GM21367 (cell line): Measurements from ENCODE around the gene PHYKPL.
"Not testable (repeated sequence)": the region's sequence is repeated elsewhere in the genome, so short reads cannot be mapped to it uniquely, and the experiment has no call there.

ENCODE experiments used
- ATAC-seq: cut with Tn5 transposase; IDR thresholded peaks from one replicate; pipeline ENCODE4 v1.9.1; 2021; ENCODE audit not compliant: unreplicated experiment

PHYKPL gene

GRCh38 chr5:178240341-178240741 is 7.7 kb upstream of the PHYKPL start:
- no peak for ATAC-seq

DNA sequence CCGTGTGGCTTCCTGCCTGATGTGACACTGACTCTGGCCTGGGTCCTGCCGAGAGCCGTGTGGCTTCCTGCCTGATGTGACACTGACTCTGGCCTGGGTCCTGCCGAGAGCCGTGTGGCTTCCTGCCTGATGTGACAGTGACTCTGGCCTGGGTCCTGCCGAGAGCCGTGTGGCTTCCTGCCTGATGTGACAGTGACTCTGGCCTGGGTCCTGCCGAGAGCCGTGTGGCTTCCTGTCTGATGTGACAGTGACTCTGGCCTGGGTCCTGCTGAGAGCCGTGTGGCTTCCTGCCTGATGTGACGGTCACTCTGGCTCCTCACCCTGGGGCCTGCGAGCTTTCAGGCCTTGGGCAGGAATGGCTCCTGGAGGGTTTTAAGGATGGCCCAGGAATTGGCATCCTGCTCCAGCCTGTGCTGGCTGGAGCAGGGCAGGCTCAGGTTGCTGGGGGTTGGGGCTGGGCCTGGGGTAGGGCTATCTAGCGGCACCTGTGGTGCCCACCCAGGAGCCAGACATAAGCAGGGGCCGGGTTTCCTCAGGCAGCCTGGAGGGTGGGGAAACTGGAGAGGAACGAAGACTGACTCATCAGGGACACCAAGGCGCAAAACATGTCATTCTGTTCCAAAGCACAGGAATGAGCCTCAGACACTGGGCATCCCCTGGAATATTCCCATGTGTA is 7.2 kb upstream of the PHYKPL start:
- ATAC-seq, result not testable (repeated sequence)

DNA sequence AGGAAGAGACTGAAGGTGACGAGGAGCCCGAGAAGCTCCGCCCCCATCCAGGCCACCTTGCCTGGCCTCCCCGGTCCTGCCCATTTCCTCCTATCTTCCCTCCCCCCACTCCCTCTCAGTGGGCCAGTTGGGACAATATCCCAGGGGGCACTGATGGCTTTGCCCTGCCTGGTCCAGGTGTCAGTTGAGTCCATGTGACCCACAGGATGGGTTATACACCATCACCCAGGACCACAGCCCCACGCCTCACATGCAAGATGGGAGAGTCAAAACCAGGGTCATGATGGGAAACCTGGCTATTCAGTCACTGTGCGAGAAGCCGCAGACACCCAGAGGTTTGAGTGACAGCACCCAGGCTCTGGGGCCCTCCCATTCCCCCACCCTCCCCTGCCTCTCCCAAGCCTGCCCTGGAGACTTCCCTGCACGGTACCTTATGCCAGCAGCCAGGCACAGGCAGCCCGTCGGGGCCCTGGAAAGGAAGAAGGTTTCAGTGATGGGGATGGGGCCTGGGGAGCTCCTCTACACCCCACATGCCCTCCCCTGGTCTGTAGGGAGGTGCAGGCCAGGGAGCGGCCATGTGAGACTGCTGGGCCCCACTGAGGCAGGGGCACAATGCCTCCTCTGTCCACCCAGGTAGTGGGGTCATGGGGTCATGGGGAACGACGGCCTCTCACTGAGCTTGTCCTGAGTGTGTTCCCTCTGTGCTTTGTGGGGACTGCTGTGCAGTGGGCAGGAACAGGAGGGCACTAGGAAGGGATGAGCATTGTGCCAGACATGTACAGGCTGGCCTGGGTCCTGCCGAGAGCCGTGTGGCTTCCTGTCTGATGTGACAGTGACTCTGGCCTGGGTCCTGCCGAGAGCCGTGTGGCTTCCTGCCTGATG is 6.3 kb upstream of the PHYKPL start:
- no peak for ATAC-seq

DNA sequence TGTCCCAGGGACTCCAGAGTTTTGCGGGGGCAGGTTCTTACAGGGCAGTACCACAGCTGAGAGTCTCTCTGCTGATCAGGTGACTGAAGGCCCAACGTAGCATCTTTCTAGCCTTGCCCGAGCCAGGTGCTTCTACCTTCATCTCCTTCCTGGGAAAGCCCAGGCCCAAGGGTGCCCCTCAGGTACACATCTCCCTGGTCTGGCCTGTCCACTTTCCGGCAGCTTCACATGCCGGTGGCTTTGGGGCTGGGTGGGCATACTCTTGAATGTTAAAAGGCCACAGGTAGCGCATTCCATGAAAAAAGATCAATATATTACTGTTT is 5.7 kb upstream of the PHYKPL start:
- ATAC-seq, result no peak

GRCh38 chr5:178237431-178238312 is 5.1 kb upstream of the PHYKPL start:
- ATAC-seq, result no peak

- ATAC-seq, result no peak
Measured at GRCh38 chr5:178236679-178237078, 4.1 kb upstream of the PHYKPL start.

DNA sequence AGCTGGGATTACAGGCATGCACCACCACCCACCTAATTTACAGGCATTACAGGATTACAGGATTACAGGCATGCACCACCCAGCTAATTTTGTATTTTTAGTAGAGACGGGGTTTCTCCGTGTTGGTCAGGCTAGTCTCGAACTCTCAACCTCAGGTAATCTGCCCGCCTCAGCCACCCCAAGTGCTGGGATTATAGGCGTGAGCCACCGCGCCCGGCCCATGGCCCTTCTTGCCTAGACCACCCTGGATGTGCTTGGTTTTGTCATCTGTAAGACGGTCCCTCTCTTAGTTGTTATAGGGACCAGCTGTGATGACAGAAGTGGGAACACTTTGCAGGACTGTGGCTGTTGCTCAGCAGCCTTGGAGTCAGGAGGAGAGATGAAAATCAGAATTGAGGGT is 3.5 kb upstream of the PHYKPL start:
- ATAC-seq, result no peak

GRCh38 chr5:178235588-178235974 is 3.0 kb upstream of the PHYKPL start:
- no peak for ATAC-seq

- no peak for ATAC-seq
Measured at GRCh38 chr5:178234750-178235587, 2.4 kb upstream of the PHYKPL start.

DNA sequence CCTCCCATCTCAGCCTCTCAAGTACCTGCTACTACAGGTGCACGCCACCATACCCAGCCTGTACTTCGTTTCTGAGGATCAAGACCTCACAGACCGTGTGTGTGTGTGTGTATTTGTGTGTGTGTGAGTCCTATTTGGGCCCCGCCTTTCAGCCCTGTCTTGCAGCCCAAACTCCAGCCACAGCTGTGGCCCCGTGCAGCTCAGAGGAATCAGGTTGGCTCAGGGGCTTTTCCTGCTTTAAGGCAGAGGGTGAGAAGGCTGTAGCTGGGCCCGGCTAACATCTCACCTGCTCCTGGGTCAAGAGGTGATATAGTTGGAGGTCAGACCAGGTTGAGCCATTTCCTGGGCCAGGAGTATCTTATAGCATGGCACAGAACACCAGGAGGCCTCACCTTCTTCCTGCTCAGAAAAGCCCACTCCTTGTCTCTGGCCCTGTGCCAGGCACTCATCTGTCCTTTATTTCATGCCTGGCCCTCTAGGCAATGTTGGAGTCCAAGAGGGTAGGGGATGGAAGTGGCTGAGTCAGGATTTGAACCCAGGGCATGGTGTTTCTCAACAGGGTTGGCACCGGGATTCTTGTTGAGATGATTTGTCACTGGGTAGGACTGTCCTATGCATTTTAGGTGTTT is 1.6 kb upstream of the PHYKPL start:
- ATAC-seq, result no peak

DNA sequence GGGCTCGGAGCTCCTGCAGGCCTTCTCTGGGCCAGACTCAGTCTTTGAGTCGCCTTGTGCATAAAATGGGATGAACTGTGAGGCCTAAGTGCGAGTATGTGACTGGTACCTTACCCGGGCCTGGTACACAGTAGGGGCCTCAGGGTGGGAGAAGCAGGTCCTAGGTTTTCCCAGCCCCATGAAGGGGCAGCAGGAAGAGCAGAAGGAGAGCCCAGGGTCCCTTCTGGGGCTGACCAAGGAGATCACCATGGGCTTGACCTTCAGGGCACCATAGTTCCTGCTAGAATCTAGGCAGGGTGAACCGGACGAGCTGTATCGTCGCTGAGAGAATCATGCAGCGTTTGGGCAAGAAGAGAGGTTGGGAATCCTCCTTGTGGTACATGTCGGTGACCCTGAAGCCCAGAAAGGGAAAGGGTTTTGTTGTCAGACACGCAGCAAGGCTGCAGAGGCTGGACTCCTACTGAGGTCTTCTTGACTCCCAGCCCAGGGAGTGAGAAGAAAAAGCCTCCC is 373 bp upstream of the PHYKPL start:
- peak; percentile 20 for ATAC-seq

GRCh38 chr5:178231539-178232123 is 971 bp downstream of the PHYKPL start:
- no peak for ATAC-seq

GRCh38 chr5:178230879-178231538 is 1.6 kb downstream of the PHYKPL start:
- no peak for ATAC-seq

GRCh38 chr5:178229861-178230260 is 2.7 kb downstream of the PHYKPL start:
- no peak for ATAC-seq

- not testable (repeated sequence) for ATAC-seq
Measured at GRCh38 chr5:178229111-178229510, 3.5 kb downstream of the PHYKPL start.

- no peak for ATAC-seq
Measured at GRCh38 chr5:178228609-178229008, 4.0 kb downstream of the PHYKPL start.

DNA sequence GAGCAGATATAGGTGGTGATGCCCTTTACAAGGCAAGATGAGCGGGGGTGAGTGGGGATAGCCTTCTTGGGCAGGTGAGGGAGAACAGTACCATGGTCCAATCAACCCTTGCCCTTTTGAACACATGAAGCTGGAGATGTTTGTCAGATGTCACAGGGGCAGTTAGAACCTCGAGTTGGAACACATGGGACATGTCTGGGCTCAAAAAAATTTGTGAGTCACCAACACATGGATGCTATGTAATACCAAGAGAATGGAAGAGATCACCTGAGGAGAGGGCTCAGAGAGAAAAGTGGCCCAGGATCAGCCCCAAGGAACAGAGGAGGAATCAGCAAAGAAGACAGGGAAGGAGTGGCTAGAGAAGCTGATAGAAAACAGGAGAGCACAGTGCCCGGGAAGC is 4.7 kb downstream of the PHYKPL start:
- ATAC-seq, result no peak

DNA sequence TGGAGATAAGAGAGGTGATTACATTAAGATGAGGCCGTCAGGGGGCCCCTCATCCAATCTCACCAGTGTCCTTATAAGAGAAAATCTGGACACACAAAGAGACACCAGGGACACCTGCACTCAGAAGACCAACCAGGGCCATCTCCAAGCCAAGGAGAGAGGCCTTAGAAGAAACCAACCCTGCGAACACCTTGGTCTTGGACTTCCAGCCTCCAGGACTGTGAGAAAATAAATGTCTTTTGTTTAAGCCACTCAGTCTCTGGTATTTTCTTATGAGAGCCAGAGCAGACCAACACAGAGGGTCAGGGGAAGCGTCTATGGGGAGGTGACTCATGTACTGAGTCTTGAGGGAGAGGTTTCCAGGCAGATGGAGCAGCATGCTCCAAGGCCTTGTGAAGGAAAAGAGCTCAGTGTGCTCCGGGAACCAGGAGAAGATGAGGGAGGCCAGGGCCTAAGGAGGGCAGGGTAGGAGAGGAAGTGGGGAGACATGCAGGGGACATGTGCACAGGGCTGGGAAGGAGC is 5.4 kb downstream of the PHYKPL start:
- no peak for ATAC-seq

DNA sequence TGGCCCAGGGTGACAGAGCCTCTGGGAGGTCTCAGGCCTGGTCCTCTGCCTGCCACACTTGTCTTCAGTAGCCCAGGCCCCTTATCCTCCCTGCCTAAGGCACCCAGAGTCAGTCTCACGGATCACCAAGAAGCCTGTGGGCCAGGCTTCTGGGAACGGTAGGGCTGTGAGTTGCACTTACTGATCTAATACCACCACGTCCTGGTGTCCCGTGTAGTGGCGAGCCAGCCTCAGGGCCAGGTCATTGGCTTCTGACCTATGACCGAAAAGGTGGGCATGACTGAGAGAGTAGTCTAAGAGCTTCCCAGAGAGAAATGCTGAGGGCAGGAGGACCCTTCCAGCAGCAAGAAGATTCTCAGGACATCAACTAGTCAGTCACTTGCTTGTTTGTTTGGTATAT is 7.4 kb downstream of the PHYKPL start:
- no peak for ATAC-seq
